22Rv1 (cell line): ENCODE data around the gene ARHGAP26.

Experiments
- H3K27ac ChIP-seq: fragments of 450-650 bp; 2 replicates; pipeline ENCODE4 v1.5.1; 2017
- CTCF ChIP-seq: fragments of 450-650 bp; IDR thresholded peaks from 2 replicates; pipeline ENCODE4 v1.5.1; 2017; ENCODE audit warnings: mild to moderate bottlenecking
- ZFX ChIP-seq: fragments of 450-650 bp; IDR thresholded peaks from 2 replicates; pipeline ENCODE4 v1.6.1; 2017; ENCODE audit warnings: antibody characterized with exemption, borderline replicate concordance

ARHGAP26 gene

DNA sequence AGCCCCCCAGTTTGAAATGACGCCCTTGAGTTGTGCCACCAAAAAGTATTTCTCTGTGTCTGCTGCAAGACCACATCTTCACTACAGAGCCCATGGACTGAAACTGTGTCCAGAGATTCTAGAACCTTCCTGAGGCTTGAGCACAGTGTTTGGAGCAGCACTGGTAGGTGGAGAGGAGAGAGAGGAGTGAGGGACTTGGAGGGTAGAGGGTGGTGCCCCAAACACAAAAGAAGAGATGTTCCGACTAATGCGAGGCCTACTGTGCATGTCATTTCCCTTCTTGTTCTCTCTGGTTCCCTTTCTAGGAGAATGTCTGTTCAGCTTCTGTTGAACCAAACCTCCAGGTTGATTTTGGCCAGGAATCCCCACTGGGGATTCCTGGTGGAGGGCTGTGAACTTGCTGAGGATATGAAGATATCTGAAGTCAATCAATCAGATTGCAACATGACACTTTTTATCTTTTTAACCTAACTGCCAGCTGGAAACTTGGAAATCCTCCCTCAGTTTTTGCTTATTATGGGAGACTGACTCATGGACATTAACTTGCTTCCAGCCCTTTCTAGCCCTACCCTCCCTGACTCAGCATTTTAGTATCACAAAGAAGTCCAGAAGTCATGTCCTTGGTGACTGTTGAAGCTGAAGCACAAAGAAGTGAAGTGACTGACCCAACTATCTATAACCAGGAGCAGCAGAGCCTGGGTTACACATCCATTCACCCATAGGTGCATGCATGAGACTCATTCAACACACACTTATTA, 478.8 kb downstream of the ARHGAP26 start:
- TF ChIP-seq ZFX (no peak), CTCF (no peak)
- no peak overlapping the region for H3K27ac ChIP-seq

- no peak overlapping the region for H3K27ac ChIP-seq
Measured at GRCh38 chr5:143249851-143250250, 479.7 kb downstream of the ARHGAP26 start.

DNA sequence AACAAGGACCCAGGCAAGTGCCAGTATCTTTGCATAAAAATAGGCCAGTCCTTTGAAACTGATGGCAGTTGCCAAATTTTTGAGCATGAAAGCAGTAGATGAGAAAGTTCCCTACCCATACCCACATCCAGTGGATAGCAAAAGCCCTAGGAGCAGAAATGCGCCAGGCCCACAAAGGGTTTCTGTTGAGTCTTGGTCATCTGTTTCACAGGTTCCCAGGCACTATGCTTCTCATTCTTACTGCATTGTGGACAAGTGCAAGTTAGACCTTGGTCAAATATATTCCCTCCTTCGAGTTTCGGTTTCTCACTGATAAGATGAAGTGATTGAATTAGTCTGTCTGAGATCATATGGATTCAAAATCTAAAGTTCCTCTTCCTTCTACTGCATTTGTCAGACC, 481.0 kb downstream of the ARHGAP26 start:
- H3K27ac ChIP-seq = no peak overlapping the region
- no peak for TF ChIP-seq ZFX
- TF ChIP-seq CTCF = no peak

More at GRCh38 chr5:143249851-143250250, 479.7 kb downstream of the ARHGAP26 start:
- TF ChIP-seq ZFX (no peak), CTCF (no peak)

GRCh38 chr5:143251946-143252345, 481.8 kb downstream of the ARHGAP26 start:
- H3K27ac ChIP-seq = no peak overlapping the region
- TF ChIP-seq CTCF = no peak
- TF ChIP-seq ZFX = no peak

DNA sequence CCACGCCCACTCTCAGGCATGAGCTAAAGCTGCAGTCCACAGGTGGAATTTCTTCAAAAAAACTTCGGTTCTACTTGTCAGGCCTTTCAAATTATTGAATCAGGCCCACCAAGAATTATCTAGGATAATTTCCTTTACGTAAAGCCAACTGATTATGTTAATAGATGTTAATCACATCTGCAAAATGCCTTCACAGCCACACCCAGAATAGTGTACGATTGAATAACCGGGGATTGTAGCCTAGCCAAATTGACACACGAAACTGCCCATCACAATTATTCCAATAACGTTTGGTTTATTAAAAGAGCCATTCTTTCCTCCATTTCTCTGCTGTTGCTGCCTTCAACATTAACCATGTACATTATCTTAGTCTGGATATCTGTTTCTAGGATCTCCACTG, 484.6 kb downstream of the ARHGAP26 start:
- no peak for TF ChIP-seq ZFX
- TF ChIP-seq CTCF = no peak
- H3K27ac ChIP-seq = no peak overlapping the region

- H3K27ac ChIP-seq = no peak overlapping the region
- TF ChIP-seq CTCF = no peak
- no peak for TF ChIP-seq ZFX
Measured at GRCh38 chr5:143258559-143259253, 488.5 kb downstream of the ARHGAP26 start.

- H3K27ac ChIP-seq = no peak overlapping the region
- TF ChIP-seq CTCF (no peak), ZFX (no peak)
Measured at GRCh38 chr5:143259254-143259605, 489.1 kb downstream of the ARHGAP26 start.
